RWPE2 (cell line): Measurements from ENCODE around the gene PPP6R1.

Experiments
- ATAC-seq: fragments of 200-7000 bp; cut with Tn5 transposase; 3 replicates; pipeline ENCODE4 v1.9.1; 2021; ENCODE audit warnings: low read depth
- DNase-seq: peaks from one replicate; pipeline ENCODE4 v3.0.0-alpha.2; 2020; ENCODE audit warnings: low spot score
- H3K27ac ChIP-seq: fragments of 450-650 bp; 2 replicates; pipeline ENCODE4 v1.5.1; 2017; ENCODE audit warnings: mild to moderate bottlenecking; ENCODE audit not compliant: poor library complexity, severe bottlenecking
- H3K27me3 ChIP-seq: fragments of 250-450 bp; sonication (Bioruptor Pico); 2 replicates; pipeline ENCODE4 v1.5.1; 2021; ENCODE audit warnings: mild to moderate bottlenecking, moderate library complexity; ENCODE audit not compliant: insufficient read depth, poor library complexity, severe bottlenecking
- H3K36me3 ChIP-seq: fragments of 250-450 bp; sonication (Bioruptor Pico); 2 replicates; pipeline ENCODE4 v1.5.1; 2020; ENCODE audit warnings: low read depth, mild to moderate bottlenecking, moderate library complexity
- H3K4me1 ChIP-seq: fragments of 250-450 bp; sonication (Bioruptor Pico); 2 replicates; pipeline ENCODE4 v1.5.1; 2021; ENCODE audit warnings: mild to moderate bottlenecking, moderate library complexity; ENCODE audit not compliant: insufficient read depth, poor library complexity, severe bottlenecking
- H3K4me3 ChIP-seq: fragments of 250-450 bp; sonication (Bioruptor Pico); 2 replicates; pipeline ENCODE4 v1.5.1; 2021; ENCODE audit warnings: mild to moderate bottlenecking, moderate library complexity; ENCODE audit not compliant: severe bottlenecking
- H3K9me3 ChIP-seq: fragments of 250-450 bp; sonication (Bioruptor Pico); 2 replicates; pipeline ENCODE4 v1.5.1; 2021; ENCODE audit warnings: mild to moderate bottlenecking, moderate library complexity; ENCODE audit not compliant: severe bottlenecking
- TF ChIP-seq, protein P1 (sequence below): fragments of 450-650 bp; IDR thresholded peaks from one replicate; pipeline ENCODE4 v1.5.1; 2017; ENCODE audit warnings: mild to moderate bottlenecking, moderate library complexity; ENCODE audit not compliant: poor library complexity, severe bottlenecking

PPP6R1 gene

GRCh38 chr19:55240713-55241020 is 18.1 kb downstream of the PPP6R1 start:
- no peaks in the 10 kb centered on the region for H3K27me3 ChIP-seq
- no peak for ATAC-seq
- no peak for DNase-seq
- no peaks in the 10 kb centered on the region for H3K9me3 ChIP-seq
- H3K4me3 ChIP-seq, result no peak overlapping the region
- peaks cover 73% of the 10 kb centered on the region for H3K36me3 ChIP-seq
- H3K4me1 ChIP-seq, result no peaks in the 10 kb centered on the region
- H3K27ac ChIP-seq, result no peak overlapping the region
- TF ChIP-seq, protein P1, sequence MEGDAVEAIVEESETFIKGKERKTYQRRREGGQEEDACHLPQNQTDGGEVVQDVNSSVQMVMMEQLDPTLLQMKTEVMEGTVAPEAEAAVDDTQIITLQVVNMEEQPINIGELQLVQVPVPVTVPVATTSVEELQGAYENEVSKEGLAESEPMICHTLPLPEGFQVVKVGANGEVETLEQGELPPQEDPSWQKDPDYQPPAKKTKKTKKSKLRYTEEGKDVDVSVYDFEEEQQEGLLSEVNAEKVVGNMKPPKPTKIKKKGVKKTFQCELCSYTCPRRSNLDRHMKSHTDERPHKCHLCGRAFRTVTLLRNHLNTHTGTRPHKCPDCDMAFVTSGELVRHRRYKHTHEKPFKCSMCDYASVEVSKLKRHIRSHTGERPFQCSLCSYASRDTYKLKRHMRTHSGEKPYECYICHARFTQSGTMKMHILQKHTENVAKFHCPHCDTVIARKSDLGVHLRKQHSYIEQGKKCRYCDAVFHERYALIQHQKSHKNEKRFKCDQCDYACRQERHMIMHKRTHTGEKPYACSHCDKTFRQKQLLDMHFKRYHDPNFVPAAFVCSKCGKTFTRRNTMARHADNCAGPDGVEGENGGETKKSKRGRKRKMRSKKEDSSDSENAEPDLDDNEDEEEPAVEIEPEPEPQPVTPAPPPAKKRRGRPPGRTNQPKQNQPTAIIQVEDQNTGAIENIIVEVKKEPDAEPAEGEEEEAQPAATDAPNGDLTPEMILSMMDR, result no peak

- Histone ChIP-seq H3K4me3 (no peak overlapping the region), H3K27me3 (no peaks in the 10 kb centered on the region), H3K9me3 (no peaks in the 10 kb centered on the region), H3K36me3 (peaks cover 75% of the 10 kb centered on the region), H3K4me1 (no peaks in the 10 kb centered on the region), H3K27ac (no peak overlapping the region)
- DNase-seq (no peak), ATAC-seq (no peak)
- TF ChIP-seq, protein P1, result no peak
Measured at GRCh38 chr19:55239004-55239403, 19.8 kb downstream of the PPP6R1 start.

GRCh38 chr19:55238030-55238429 is 20.8 kb downstream of the PPP6R1 start:
- TF ChIP-seq, protein P1, result no peak
- H3K27me3 ChIP-seq, result no peaks in the 10 kb centered on the region
- no peak for DNase-seq
- H3K4me3 ChIP-seq, result no peak overlapping the region
- peaks cover 78% of the 10 kb centered on the region for H3K36me3 ChIP-seq
- no peak for ATAC-seq
- no peak overlapping the region for H3K27ac ChIP-seq
- no peaks in the 10 kb centered on the region for H3K9me3 ChIP-seq
- H3K4me1 ChIP-seq, result no peaks in the 10 kb centered on the region

- Histone ChIP-seq H3K9me3 (no peaks in the 10 kb centered on the region), H3K4me3 (no peak overlapping the region), H3K27ac (no peak overlapping the region), H3K27me3 (no peaks in the 10 kb centered on the region), H3K4me1 (no peaks in the 10 kb centered on the region), H3K36me3 (peaks cover 57% of the 10 kb centered on the region)
- TF ChIP-seq, protein P1, result no peak
- ATAC-seq (no peak), DNase-seq (no peak)
Measured at GRCh38 chr19:55232986-55233385, 25.8 kb downstream of the PPP6R1 start.

GRCh38 chr19:55232286-55232602 is 26.6 kb downstream of the PPP6R1 start:
- Histone ChIP-seq H3K36me3 (peaks cover 52% of the 10 kb centered on the region), H3K9me3 (no peaks in the 10 kb centered on the region), H3K4me3 (no peak overlapping the region), H3K4me1 (no peaks in the 10 kb centered on the region), H3K27ac (no peak overlapping the region), H3K27me3 (no peaks in the 10 kb centered on the region)
- TF ChIP-seq, protein P1, result no peak
- DNase-seq (no peak), ATAC-seq (no peak)
